K562 (cell line): ENCODE results near the gene HACE1.

Experiments used
- CHAMP1 ChIP-seq: fragments of 450-650 bp; IDR thresholded peaks from 2 replicates; pipeline ENCODE4 v1.6.1; 2016; ENCODE audit warnings: mild to moderate bottlenecking
- MAFF ChIP-seq: IDR thresholded peaks from 2 replicates; pipeline ENCODE4 v1.6.1; 2012; ENCODE audit warnings: low read length, improper control_type of control experiment
- MTA1 ChIP-seq: fragments of 450-650 bp; IDR thresholded peaks from 2 replicates; pipeline ENCODE4 v1.6.1; 2017; ENCODE audit warnings: borderline replicate concordance
- NFRKB ChIP-seq: fragments of 450-650 bp; IDR thresholded peaks from 2 replicates; pipeline ENCODE4 v1.6.1; 2016; ENCODE audit warnings: low read depth
- SIN3A ChIP-seq, 2 experiments: fragments of 150-350 bp in 1 of 2; IDR thresholded peaks; 2 replicates each; pipeline ENCODE4 v1.6.1; 2011 to 2016; ENCODE audit warnings: borderline replicate concordance in 2 of 2, low read depth in 2 of 2, low read length in 2 of 2, mild to moderate bottlenecking in 2 of 2, moderate library complexity in 2 of 2; ENCODE audit not compliant: control insufficient read depth in 1 of 2
- ZNF507 ChIP-seq: conservative IDR thresholded peaks from 2 replicates; pipeline ENCODE4 v1.6.1; 2017; ENCODE audit warnings: missing genetic modification characterization, missing compliant biosample characterization

- TF ChIP-seq MAFF (no peak), SIN3A (IDR thresholded peaks at IDR 0.05; ENCODE audit: borderline replicate concordance in 2 of 2, control insufficient read depth in 1 of 2, low read depth in 2 of 2, low read length in 2 of 2) (no peak), CHAMP1 (no peak), NFRKB (no peak), MTA1 (no peak), ZNF507 (tag) (no peak)
Measured at GRCh38 chr6:104686550-104687175, 173.1 kb downstream of the HACE1 start.
